IMR-90 (cell line): ENCODE measurements around the gene PAPSS2. TPM values are rescaled to one million over a fixed set of nuclear protein-coding genes. Genes with fewer than 3 reads are reported as not detected.

Experiments used
- ATAC-seq: fragments of 200-7000 bp; cut with Tn5 transposase; 2 replicates; pipeline ENCODE4 v1.9.1; 2020; ENCODE audit warnings: low read depth, mild to moderate bottlenecking, moderate library complexity
- BruUV-seq: library from RNA; stranded (reverse); fragments of 400-500 nt; replicated peaks from 2 replicates; lab custom pipeline; 2021; lab: Mats Ljungman, UMichigan
- CTCF ChIA-PET: fragments of 300-600 bp; formaldehyde crosslinking; extraction: SDS; loops from one replicate; lab custom pipeline; 2021; ENCODE audit warnings: antibody characterized with exemption; lab: Yijun Ruan, JAX
- POLR2A ChIA-PET: fragments of 300-600 bp; sonication (Branson Sonifier 250); formaldehyde crosslinking; loops from one replicate; lab custom pipeline; 2022; ENCODE audit warnings: antibody characterized with exemption; ENCODE audit not compliant: unreplicated experiment; lab: Charles Lee
- DNase-seq: peaks from one replicate; pipeline ENCODE4 v3.0.0; 2013
- H2AFZ ChIP-seq: replicated peaks from 2 replicates; pipeline ENCODE3; 2013; ENCODE audit warnings: low read length, mild to moderate bottlenecking; ENCODE audit not compliant: poor library complexity
- H2AK5ac ChIP-seq: 2 replicates; pipeline ENCODE4 v1.6.1; 2013; ENCODE audit warnings: low read depth, low read length, inconsistent platforms
- H2AK9ac ChIP-seq: replicated peaks from 2 replicates; pipeline ENCODE3; 2013; ENCODE audit warnings: mild to moderate bottlenecking, low read depth, low read length, moderate library complexity; ENCODE audit not compliant: poor library complexity
- H2BK120ac ChIP-seq: 2 replicates; pipeline ENCODE4 v1.6.1; 2013; ENCODE audit warnings: low read depth, low read length, inconsistent platforms
- H2BK15ac ChIP-seq: 3 replicates; pipeline ENCODE4 v1.6.1; 2013; ENCODE audit warnings: low read depth, low read length, inconsistent platforms
- H2BK20ac ChIP-seq: 2 replicates; pipeline ENCODE4 v1.6.1; 2013; ENCODE audit warnings: low read depth, mild to moderate bottlenecking, inconsistent platforms, low read length, moderate library complexity
- H2BK5ac ChIP-seq: 2 replicates; pipeline ENCODE4 v1.6.1; 2013; ENCODE audit warnings: mild to moderate bottlenecking, low read depth, low read length, inconsistent platforms; ENCODE audit not compliant: poor library complexity, severe bottlenecking
- H3K14ac ChIP-seq: replicated peaks from 2 replicates; pipeline ENCODE4 v1.6.1; 2013; ENCODE audit warnings: low read depth, low read length, inconsistent platforms
- H3K18ac ChIP-seq: 2 replicates; pipeline ENCODE4 v1.6.1; 2013; ENCODE audit warnings: low read depth, low read length, control low read depth
- H3K23ac ChIP-seq: 2 replicates; pipeline ENCODE4 v1.6.1; 2013; ENCODE audit warnings: low read depth, low read length, inconsistent platforms
- H3K27ac ChIP-seq: 2 replicates; pipeline ENCODE4 v1.5.1; 2013; ENCODE audit warnings: mild to moderate bottlenecking, control low read depth, low read length; ENCODE audit not compliant: insufficient read depth
- H3K27me3 ChIP-seq: 2 replicates; pipeline ENCODE4 v1.6.1; 2013; ENCODE audit warnings: low read length; ENCODE audit not compliant: control insufficient read depth, insufficient read depth
- H3K36me3 ChIP-seq: 2 replicates; pipeline ENCODE4 v1.6.1; 2013; ENCODE audit warnings: low read length, mixed read lengths; ENCODE audit not compliant: control insufficient read depth, insufficient read depth
- H3K4ac ChIP-seq: 2 replicates; pipeline ENCODE4 v1.6.1; 2013; ENCODE audit warnings: low read depth, low read length, inconsistent platforms
- H3K4me1 ChIP-seq: 2 replicates; pipeline ENCODE4 v1.6.1; 2013; ENCODE audit warnings: low read length, mixed read lengths; ENCODE audit not compliant: control insufficient read depth, insufficient read depth
- H3K4me2 ChIP-seq: 2 replicates; pipeline ENCODE4 v1.6.1; 2013; ENCODE audit warnings: low read depth, mild to moderate bottlenecking, control low read depth, low read length, moderate library complexity
- H3K4me3 ChIP-seq: 2 replicates; pipeline ENCODE4 v1.5.1; 2013; ENCODE audit warnings: low read depth, mild to moderate bottlenecking, control low read depth, low read length, moderate library complexity; ENCODE audit not compliant: insufficient read depth
- H3K56ac ChIP-seq: 2 replicates; pipeline ENCODE4 v1.6.1; 2013; ENCODE audit warnings: low read length, inconsistent platforms; ENCODE audit not compliant: insufficient read depth; ENCODE audit errors: extremely low read depth
- H3K79me1 ChIP-seq, 2 experiments: 2 replicates each; pipeline ENCODE4 v1.6.1; 2013; ENCODE audit warnings: low read length in 2 of 2, inconsistent platforms in 1 of 2, low read depth in 1 of 2
- H3K9ac ChIP-seq: 2 replicates; pipeline ENCODE4 v1.6.1; 2013; ENCODE audit warnings: low read depth, low read length, control low read depth
- H3K9me1 ChIP-seq: 2 replicates; pipeline ENCODE4 v1.6.1; 2013; ENCODE audit warnings: low read length, inconsistent platforms; ENCODE audit not compliant: insufficient read depth
- H3K9me3 ChIP-seq: 2 replicates; pipeline ENCODE4 v1.6.1; 2013; ENCODE audit warnings: low read length; ENCODE audit not compliant: control insufficient read depth, insufficient read depth
- H4K20me1 ChIP-seq: 2 replicates; pipeline ENCODE4 v1.6.1; 2013; ENCODE audit warnings: low read length, inconsistent platforms; ENCODE audit not compliant: insufficient read depth
- H4K5ac ChIP-seq: 2 replicates; pipeline ENCODE4 v1.6.1; 2013; ENCODE audit warnings: mild to moderate bottlenecking, low read depth, low read length, control low read depth
- H4K8ac ChIP-seq, 2 experiments: 2 replicates each; pipeline ENCODE4 v1.6.1; 2013; ENCODE audit warnings: low read depth in 2 of 2, low read length in 2 of 2, control low read depth in 1 of 2, inconsistent platforms in 1 of 2
- H4K91ac ChIP-seq: 2 replicates; pipeline ENCODE4 v1.6.1; 2013; ENCODE audit warnings: low read depth, low read length, inconsistent platforms; ENCODE audit not compliant: insufficient read depth
- CEBPB ChIP-seq: IDR thresholded peaks from 2 replicates; pipeline ENCODE4 v1.6.1; 2012; ENCODE audit warnings: low read depth, low read length, improper control_type of control experiment
- CHD1 ChIP-seq: IDR thresholded peaks from 2 replicates; pipeline ENCODE4 v1.6.1; 2012; ENCODE audit warnings: low read depth, low read length, improper control_type of control experiment
- FOS ChIP-seq: fragments of 150-350 bp; IDR thresholded peaks from 2 replicates; pipeline ENCODE4 v1.6.1; 2016; ENCODE audit warnings: low read depth, low read length
- MAZ ChIP-seq: IDR thresholded peaks from 2 replicates; pipeline ENCODE4 v1.6.1; 2012; ENCODE audit warnings: low read depth, mild to moderate bottlenecking, low read length, improper control_type of control experiment, moderate library complexity, borderline replicate concordance
- MXI1 ChIP-seq: IDR thresholded peaks from 2 replicates; pipeline ENCODE4 v1.6.1; 2012; ENCODE audit warnings: low read depth, mild to moderate bottlenecking, low read length, moderate library complexity, borderline replicate concordance
- NFE2L2 ChIP-seq: fragments of 150-350 bp; IDR thresholded peaks from 2 replicates; pipeline ENCODE4 v1.6.1; 2016; ENCODE audit warnings: low read depth, mild to moderate bottlenecking, low read length
- POLR2A ChIP-seq: IDR thresholded peaks from 2 replicates; pipeline ENCODE4 v1.6.1; 2012; ENCODE audit warnings: mild to moderate bottlenecking, low read depth, low read length
- RAD21 ChIP-seq: IDR thresholded peaks from 2 replicates; pipeline ENCODE4 v1.6.1; 2012; ENCODE audit warnings: low read length, improper control_type of control experiment
- RFX5 ChIP-seq: IDR thresholded peaks from 2 replicates; pipeline ENCODE4 v1.8.0; 2012; ENCODE audit warnings: low read depth, mild to moderate bottlenecking, low read length, moderate library complexity
- WGBS, 2 experiments: methylation state at CpG; one replicate each; pipeline versions ENCODE4 v1.1.5 to v1.1.7; 2013; ENCODE audit warnings: missing lambda C conversion rate in 2 of 2; ENCODE audit not compliant: insufficient read length in 1 of 2; ENCODE audit errors: extremely low coverage in 2 of 2; 5-methylcytosine and 5-hydroxymethylcytosine counted together
- dilution Hi-C: fragments of 300-500 bp; cut with HindIII; formaldehyde crosslinking; loops from one replicate; pipeline ENCODE4 v1.14.3; 2018; ENCODE audit warnings: low sequenced_read_pairs; ENCODE audit not compliant: unreplicated experiment
- in situ Hi-C: fragments of 300-500 bp; cut with MboI; formaldehyde crosslinking; loops from 3 replicates; pipeline ENCODE4 v1.14.3; 2019; ENCODE audit warnings: low sequenced_read_pairs, inconsistent platforms, mixed read lengths
- intact Hi-C: fragments of 100-400 bp; cut with micrococcal nuclease; formaldehyde crosslinking; loops from 2 replicates; pipeline ENCODE4 v1.10.0; 2022
- polyA plus RNA-seq, 3 experiments: library from polyadenylated mRNA; depleted of rRNA; stranded (reverse); fragments of >200 nt; gene quantifications; 2 replicates each; pipeline ENCODE4 v1.2.3, GENCODE V29; 2012; ENCODE audit warnings: low replicate concordance in 1 of 3
- total RNA-seq: library from RNA; depleted of rRNA; stranded (reverse); fragments of >200 nt; gene quantifications from 2 replicates; pipeline ENCODE4 v1.2.3, GENCODE V29; 2012
- TF ChIP-seq, protein P1 (sequence below): conservative IDR thresholded peaks from 2 replicates; pipeline ENCODE4 v1.5.1; 2012; ENCODE audit warnings: mild to moderate bottlenecking, low read depth, low read length, improper control_type of control experiment
- TF ChIP-seq, protein P2 (sequence below): fragments of 150-350 bp; IDR thresholded peaks from 2 replicates; pipeline ENCODE4 v1.6.1; 2017; ENCODE audit warnings: mild to moderate bottlenecking, antibody characterized with exemption, low read length, low read depth

PAPSS2 gene
- total and polyA plus RNA-seq, 2 of the 4 experiments (the other 2 are of a cell fraction) = 55.0 to 63.3 TPM

DNA sequence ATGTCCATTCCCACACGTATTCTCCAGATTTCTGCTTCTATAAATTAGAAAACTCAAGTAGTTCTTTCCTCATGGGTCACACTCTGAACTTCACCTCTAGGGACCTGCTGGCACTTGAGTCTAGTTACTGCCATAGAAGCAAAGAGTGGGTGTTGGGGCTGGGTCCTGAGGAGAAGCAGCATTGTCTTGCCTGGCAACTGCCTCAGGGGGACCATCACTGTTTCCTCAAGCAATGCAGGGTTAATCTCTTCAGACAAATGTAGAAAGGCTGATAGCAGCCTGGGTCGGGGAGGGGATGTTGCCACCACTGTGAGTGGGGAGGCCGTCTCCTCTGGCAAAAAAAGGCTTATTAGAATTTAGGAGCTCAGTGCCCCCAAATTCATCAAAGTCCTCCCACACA is 20.2 kb upstream of the PAPSS2 start:
- Histone ChIP-seq H3K36me3 (no peaks in the 10 kb centered on the region), H3K4ac (peak overlapping the region; percentile 6; the same call in 1 of the 2 replicates), H3K79me1 (no peaks in the 10 kb centered on the region), H2AK9ac (no peak overlapping the region), H3K9ac (no peak overlapping the region), H3K9me1 (peaks cover 5% of the 10 kb centered on the region; the same call in 1 of the 2 replicates), H3K27me3 (no peaks in the 10 kb centered on the region), H2AFZ (no peak overlapping the region), H3K56ac (no peak overlapping the region), H2BK5ac (no peak overlapping the region), H3K4me1 (peaks cover 6% of the 10 kb centered on the region; the same call in 1 of the 2 replicates), H3K14ac (no peak overlapping the region), H3K9me3 (no peaks in the 10 kb centered on the region), H4K8ac (no peak overlapping the region), H3K27ac (no peak overlapping the region), H2AK5ac (0 out of 2 replicates have a peak overlapping the region, but pooled peaks have one; percentile 33), H4K5ac (no peak overlapping the region), H3K18ac (no peak overlapping the region), H3K23ac (no peak overlapping the region), H4K91ac (no peak overlapping the region), H2BK120ac (no peak overlapping the region), H3K4me2 (no peak overlapping the region), H4K20me1 (no peaks in the 10 kb centered on the region), H2BK20ac (no peak overlapping the region), H2BK15ac (no peak overlapping the region), H3K4me3 (no peak overlapping the region)
- BruUV-seq = no TSS peak
- intact Hi-C loops (loop anchor here (5.0 kb wide), 1 partner anchor 37 kb away; no protein-coding TSS in a partner anchor), dilution Hi-C loops (no loop called here), in situ Hi-C loops (no loop called here)
- TF ChIP-seq, protein P1, sequence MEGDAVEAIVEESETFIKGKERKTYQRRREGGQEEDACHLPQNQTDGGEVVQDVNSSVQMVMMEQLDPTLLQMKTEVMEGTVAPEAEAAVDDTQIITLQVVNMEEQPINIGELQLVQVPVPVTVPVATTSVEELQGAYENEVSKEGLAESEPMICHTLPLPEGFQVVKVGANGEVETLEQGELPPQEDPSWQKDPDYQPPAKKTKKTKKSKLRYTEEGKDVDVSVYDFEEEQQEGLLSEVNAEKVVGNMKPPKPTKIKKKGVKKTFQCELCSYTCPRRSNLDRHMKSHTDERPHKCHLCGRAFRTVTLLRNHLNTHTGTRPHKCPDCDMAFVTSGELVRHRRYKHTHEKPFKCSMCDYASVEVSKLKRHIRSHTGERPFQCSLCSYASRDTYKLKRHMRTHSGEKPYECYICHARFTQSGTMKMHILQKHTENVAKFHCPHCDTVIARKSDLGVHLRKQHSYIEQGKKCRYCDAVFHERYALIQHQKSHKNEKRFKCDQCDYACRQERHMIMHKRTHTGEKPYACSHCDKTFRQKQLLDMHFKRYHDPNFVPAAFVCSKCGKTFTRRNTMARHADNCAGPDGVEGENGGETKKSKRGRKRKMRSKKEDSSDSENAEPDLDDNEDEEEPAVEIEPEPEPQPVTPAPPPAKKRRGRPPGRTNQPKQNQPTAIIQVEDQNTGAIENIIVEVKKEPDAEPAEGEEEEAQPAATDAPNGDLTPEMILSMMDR = no peak
- no peak for TF ChIP-seq FOS
- no peak for TF ChIP-seq CEBPB
- TF ChIP-seq, protein P2, sequence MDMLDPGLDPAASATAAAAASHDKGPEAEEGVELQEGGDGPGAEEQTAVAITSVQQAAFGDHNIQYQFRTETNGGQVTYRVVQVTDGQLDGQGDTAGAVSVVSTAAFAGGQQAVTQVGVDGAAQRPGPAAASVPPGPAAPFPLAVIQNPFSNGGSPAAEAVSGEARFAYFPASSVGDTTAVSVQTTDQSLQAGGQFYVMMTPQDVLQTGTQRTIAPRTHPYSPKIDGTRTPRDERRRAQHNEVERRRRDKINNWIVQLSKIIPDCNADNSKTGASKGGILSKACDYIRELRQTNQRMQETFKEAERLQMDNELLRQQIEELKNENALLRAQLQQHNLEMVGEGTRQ = no peak
- TF ChIP-seq MAZ = no peak
- TF ChIP-seq NFE2L2 = no peak
- no peak for TF ChIP-seq CHD1
- no peak for TF ChIP-seq POLR2A
- TF ChIP-seq RAD21 = no peak
- TF ChIP-seq MXI1 = no peak
- no peak for TF ChIP-seq RFX5
- ATAC-seq = no peak
- CTCF ChIA-PET = no interaction called here
- no CpG with 5 or more reads among the region's 3 CpGs for WGBS, 2 experiments
- no peak for DNase-seq
- POLR2A ChIA-PET = interaction anchor here (0.5 kb wide), 2 partner anchors 20 to 416 kb away, joined by 3 to 6 read pairs; no protein-coding TSS in a partner anchor
